Thyroid gland (tissue), 4 donors: ENCODE measurements around the gene GABRD.
"Not testable (repeated sequence)": the region's sequence is repeated elsewhere in the genome, so short reads cannot be mapped to it uniquely, and the experiment has no call there.

ENCODE experiments used
- CTCF ChIP-seq, 6 experiments: fragments of 200-600 bp in 3 of 6; fragments of 450-650 bp in 3 of 6; sonication (generic) in 3 of 6; IDR thresholded peaks; one replicate each; pipeline ENCODE4 v1.5.1; 2016 to 2019; ENCODE audit warnings: antibody characterized with exemption in 6 of 6, mild to moderate bottlenecking in 2 of 6, inconsistent platforms in 1 of 6, moderate library complexity in 1 of 6
- POLR2A ChIP-seq, 2 donors: fragments of 450-650 bp; IDR thresholded peaks; one replicate each; pipeline ENCODE4 v1.6.1; 2017; ENCODE audit warnings: antibody characterized with exemption in 2 of 2, mild to moderate bottlenecking in 2 of 2, moderate library complexity in 1 of 2

GRCh38 chr1:1981631-1982327 lies 37.4 kb upstream of the GABRD start:
- TF ChIP-seq CTCF, POLR2A (IDR thresholded peaks at IDR 0.05): not testable (repeated sequence)
